ENCODE results near the gene MGMT.
A peak's percentile ranks its signal among the peaks of the same experiment; 100 is the strongest.

MGMT gene

DNA sequence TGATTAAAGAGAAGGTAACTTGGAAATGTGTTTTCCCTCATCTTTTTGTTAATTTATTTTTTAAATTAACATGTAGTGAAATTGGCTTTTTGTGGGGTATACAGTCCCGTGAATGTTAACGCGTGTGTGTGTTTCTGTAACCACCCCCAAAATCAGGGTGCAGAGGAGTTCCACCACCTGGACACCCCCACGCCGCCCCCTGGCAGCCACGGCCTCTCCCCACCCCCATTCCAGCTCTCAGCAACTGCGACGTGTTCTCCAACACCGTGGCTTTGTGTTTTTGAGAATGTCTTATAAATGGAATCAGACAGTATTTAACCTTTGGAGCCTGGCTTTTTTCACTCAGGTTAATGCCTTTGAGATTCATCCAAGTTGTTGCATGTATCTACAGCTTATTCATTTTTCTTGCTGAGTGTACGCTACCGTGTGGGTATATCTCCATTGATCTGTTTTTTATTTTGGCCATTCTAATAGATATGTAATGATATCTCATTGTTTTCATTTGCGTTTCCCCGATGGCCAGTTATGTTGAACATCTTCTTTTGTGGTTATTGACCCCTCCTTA is 278.2 kb downstream of the MGMT start:
- Mint-ChIP-seq H3K27me3 (no peaks in the 10 kb centered on the region), H3K27ac (no peak overlapping the region), H3K36me3 (peaks cover 43% of the 10 kb centered on the region), H3K4me1 (peaks cover 2% of the 10 kb centered on the region), H3K9me3 (peaks cover 20% of the 10 kb centered on the region), H3K4me3 (no peak overlapping the region)
- DNase-seq (ENCODE audit: low spot score in 2 of 2) (no peak), ATAC-seq (ENCODE audit: low read depth) (no peak)

- ATAC-seq (ENCODE audit: low read depth), result no peak
- no peaks in the 10 kb centered on the region for H3K27me3 Mint-ChIP-seq
Observed at GRCh38 chr10:129754211-129755050, 287.4 kb downstream of the MGMT start.

GRCh38 chr10:129755158-129755591 is 288.1 kb downstream of the MGMT start:
- Mint-ChIP-seq H3K4me1 (peaks cover 2% of the 10 kb centered on the region), H3K4me3 (no peak overlapping the region), H3K9me3 (peaks cover 17% of the 10 kb centered on the region), H3K36me3 (peaks cover 41% of the 10 kb centered on the region), H3K27ac (no peak overlapping the region), H3K27me3 (no peaks in the 10 kb centered on the region)
- ATAC-seq (ENCODE audit: low read depth), result no peak
- peak in 1 of 2 donors; percentile 2 for DNase-seq (ENCODE audit: low spot score in 2 of 2)

More at GRCh38 chr10:129754211-129755050, 287.4 kb downstream of the MGMT start:
- Mint-ChIP-seq H3K27ac (no peak overlapping the region), H3K36me3 (peaks cover 38% of the 10 kb centered on the region), H3K4me3 (no peak overlapping the region), H3K9me3 (peaks cover 17% of the 10 kb centered on the region), H3K4me1 (peaks cover 2% of the 10 kb centered on the region)
- peak in 1 of 2 donors; percentile 3 for DNase-seq (ENCODE audit: low spot score in 2 of 2)

DNA sequence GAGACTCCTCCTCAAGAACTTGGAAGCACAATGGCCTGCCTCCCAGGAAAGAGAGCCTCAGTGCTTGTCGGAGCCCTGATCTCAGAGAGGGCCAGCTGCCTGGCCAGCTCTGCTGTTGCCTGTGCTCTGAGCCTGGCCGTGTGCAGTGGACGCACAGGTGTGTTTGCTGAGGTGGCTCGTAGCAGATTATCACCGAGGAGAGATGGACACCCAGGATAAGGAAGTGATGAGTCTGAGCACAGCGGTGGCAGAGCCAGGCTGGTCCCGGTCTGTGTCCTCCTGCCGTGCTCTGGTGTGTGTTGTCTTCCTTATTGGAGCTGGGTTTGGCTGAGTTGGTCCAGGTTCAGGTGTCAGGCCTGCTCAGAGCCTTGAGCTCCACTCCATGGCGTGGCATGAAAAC is 288.6 kb downstream of the MGMT start:
- Mint-ChIP-seq H3K4me3 (no peak overlapping the region), H3K9me3 (peaks cover 16% of the 10 kb centered on the region), H3K27ac (no peak overlapping the region), H3K4me1 (peaks cover 2% of the 10 kb centered on the region), H3K36me3 (peaks cover 45% of the 10 kb centered on the region), H3K27me3 (no peaks in the 10 kb centered on the region)
- ATAC-seq (ENCODE audit: low read depth) (no peak), DNase-seq (ENCODE audit: low spot score in 2 of 2) (peak in 1 of 2 donors; percentile 3)

DNA sequence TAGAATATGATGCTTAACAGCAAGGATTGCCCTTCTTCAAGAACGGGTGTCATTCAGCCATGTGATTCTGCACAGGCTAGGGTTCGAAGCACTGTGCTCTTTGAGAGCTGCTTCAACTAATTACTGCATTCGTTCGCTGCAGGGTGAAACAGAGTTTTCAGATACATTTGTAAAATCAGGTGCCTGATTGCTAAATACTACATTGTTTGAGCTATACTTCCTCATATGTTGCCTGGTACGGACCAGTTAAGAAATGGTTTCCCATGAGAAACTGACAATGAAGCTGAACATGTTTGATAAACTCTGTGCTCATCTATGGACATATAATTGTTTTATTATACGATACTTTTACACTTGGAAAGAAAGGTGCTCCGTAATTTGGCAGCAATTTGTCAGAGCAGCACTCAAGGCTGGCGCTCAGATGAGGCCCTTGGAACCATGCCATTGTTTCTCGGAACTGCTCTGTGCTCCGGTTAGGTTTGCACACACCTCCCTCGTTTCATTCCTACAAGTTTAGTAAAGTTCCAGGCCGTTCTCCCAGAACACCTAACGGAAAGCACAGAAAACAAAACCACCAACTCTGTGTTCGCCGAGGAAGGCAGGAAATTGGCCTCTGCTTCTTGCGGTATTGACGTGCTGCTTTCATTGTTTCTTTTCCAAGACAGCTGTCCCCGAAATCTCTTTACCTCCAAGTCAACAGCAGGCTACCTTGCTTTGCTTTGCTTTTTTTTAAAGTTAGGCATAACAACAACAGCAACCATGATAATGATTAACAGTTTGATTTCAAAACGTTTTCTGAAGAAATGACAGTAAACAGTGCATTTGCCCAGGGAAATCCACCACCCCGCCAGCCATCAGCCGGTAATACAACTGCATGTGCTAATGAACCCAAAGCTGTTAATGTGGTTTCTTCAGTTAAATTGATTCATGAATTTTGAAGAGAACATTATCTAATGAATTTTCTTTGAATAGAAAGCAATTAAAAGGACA is 290.2 kb downstream of the MGMT start:
- DNase-seq (ENCODE audit: low spot score in 2 of 2) (no peak), ATAC-seq (ENCODE audit: low read depth) (no peak)
- Mint-ChIP-seq H3K4me3 (no peak overlapping the region), H3K4me1 (peaks cover 2% of the 10 kb centered on the region), H3K9me3 (peaks cover 9% of the 10 kb centered on the region), H3K36me3 (peaks cover 48% of the 10 kb centered on the region), H3K27ac (no peak overlapping the region), H3K27me3 (no peaks in the 10 kb centered on the region)

- peaks cover 41% of the 10 kb centered on the region for H3K36me3 Mint-ChIP-seq
- no peak overlapping the region for H3K27ac Mint-ChIP-seq
- ATAC-seq (ENCODE audit: low read depth), result no peak
- no peaks in the 10 kb centered on the region for H3K27me3 Mint-ChIP-seq
- no peak for DNase-seq (ENCODE audit: low spot score in 2 of 2)
- H3K4me1 Mint-ChIP-seq, result peaks cover 2% of the 10 kb centered on the region
- no peak overlapping the region for H3K4me3 Mint-ChIP-seq
- H3K9me3 Mint-ChIP-seq, result peaks cover 2% of the 10 kb centered on the region
Observed at GRCh38 chr10:129758207-129759021, 291.4 kb downstream of the MGMT start.

DNA sequence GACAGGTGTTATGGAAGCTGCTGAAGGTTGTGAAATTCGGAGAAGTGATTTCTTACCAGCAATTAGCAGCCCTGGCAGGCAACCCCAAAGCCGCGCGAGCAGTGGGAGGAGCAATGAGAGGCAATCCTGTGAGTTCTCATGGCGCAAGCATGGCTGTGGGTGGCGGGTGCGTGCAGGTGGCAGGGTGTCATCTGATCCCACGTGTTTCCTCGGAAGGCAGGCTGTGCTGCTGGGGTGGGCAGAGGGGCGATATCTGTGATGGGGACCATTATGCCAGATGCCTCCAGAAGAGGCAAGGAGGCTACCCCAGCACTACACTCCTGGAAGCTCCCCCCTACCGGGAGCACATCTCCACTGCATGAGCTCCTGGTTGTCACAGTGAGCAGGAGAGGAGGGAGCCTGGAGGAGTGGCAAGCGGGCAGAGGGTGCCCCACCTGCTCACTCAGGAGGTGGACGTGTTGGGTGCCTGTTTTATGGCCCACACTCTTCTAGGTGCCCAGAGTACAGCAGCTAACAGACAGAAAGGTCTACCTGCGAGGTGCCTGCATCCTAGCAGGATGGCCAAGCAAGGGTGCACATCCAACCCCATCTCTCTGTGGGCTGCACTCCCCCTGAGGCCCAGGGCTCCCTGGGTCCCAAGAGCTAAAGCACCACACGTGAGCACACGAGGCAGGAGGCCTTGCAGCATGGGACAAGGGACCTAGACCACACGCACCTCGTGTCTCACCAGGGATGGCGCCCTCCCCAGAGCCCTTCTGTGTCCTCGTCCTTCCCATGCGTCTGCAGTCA is 292.4 kb downstream of the MGMT start:
- ATAC-seq (ENCODE audit: low read depth), result no peak
- Mint-ChIP-seq H3K4me1 (peaks cover 2% of the 10 kb centered on the region), H3K27ac (no peak overlapping the region), H3K36me3 (peaks cover 36% of the 10 kb centered on the region), H3K9me3 (no peaks in the 10 kb centered on the region), H3K4me3 (no peak overlapping the region), H3K27me3 (no peaks in the 10 kb centered on the region)
- peak in 1 of 2 donors; percentile 8 for DNase-seq (ENCODE audit: low spot score in 2 of 2)

GRCh38 chr10:129760003-129760315 is 292.9 kb downstream of the MGMT start:
- H3K4me1 Mint-ChIP-seq, result peaks cover 2% of the 10 kb centered on the region
- H3K27ac Mint-ChIP-seq, result no peak overlapping the region
- ATAC-seq (ENCODE audit: low read depth) (no peak), DNase-seq (ENCODE audit: low spot score in 2 of 2) (peak in 1 of 2 donors; percentile 5)
- no peaks in the 10 kb centered on the region for H3K27me3 Mint-ChIP-seq
- H3K4me3 Mint-ChIP-seq, result no peak overlapping the region
- peaks cover 37% of the 10 kb centered on the region for H3K36me3 Mint-ChIP-seq
- no peaks in the 10 kb centered on the region for H3K9me3 Mint-ChIP-seq

- ATAC-seq (ENCODE audit: low read depth), result no peak
- no peak overlapping the region for H3K27ac Mint-ChIP-seq
- no peak for DNase-seq (ENCODE audit: low spot score in 2 of 2)
- no peaks in the 10 kb centered on the region for H3K9me3 Mint-ChIP-seq
- H3K4me1 Mint-ChIP-seq, result peaks cover 2% of the 10 kb centered on the region
- no peak overlapping the region for H3K4me3 Mint-ChIP-seq
- no peaks in the 10 kb centered on the region for H3K27me3 Mint-ChIP-seq
- peaks cover 34% of the 10 kb centered on the region for H3K36me3 Mint-ChIP-seq
Observed at GRCh38 chr10:129760416-129760815, 293.4 kb downstream of the MGMT start.

DNA sequence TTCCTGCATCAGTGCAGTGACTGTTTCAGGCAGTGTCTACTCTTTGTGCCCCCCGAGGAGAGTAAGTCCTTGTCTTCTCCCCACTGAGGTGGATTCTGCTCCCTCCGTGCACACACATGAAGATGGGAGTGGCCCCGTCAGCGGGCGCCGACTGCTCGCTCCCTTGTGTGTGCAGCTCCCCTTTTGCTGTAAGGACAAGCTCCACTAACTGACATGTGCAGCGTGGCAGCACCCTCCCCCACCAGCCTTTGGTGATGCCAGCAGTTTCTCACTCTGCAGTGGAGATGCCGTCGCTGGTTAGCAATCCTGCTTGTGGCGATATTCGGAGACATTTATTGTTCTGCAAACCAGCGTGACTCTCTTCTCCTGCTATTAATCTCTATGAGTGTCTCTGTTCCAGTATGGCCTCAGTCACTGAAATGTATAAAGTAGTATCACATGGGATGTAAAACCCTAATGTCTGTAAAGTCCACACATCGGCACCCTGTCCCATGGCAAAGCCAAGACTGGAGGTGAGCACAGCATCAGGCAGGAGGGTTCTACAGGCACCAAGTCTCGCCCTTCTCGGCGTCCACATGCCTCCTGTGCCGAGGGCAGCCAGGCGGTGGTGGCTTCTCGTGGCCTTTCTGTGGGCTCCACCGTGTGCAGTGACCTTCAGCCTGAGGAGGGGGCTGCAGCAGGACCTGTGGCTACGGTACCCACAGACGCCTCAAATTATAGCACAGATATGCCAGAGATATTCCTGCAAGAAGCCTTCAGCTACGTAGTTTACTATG is 294.3 kb downstream of the MGMT start:
- Mint-ChIP-seq H3K27ac (no peak overlapping the region), H3K9me3 (no peaks in the 10 kb centered on the region), H3K4me3 (no peak overlapping the region), H3K36me3 (peaks cover 31% of the 10 kb centered on the region), H3K4me1 (no peaks in the 10 kb centered on the region), H3K27me3 (no peaks in the 10 kb centered on the region)
- DNase-seq (ENCODE audit: low spot score in 2 of 2) (no peak), ATAC-seq (ENCODE audit: low read depth) (no peak)

DNA sequence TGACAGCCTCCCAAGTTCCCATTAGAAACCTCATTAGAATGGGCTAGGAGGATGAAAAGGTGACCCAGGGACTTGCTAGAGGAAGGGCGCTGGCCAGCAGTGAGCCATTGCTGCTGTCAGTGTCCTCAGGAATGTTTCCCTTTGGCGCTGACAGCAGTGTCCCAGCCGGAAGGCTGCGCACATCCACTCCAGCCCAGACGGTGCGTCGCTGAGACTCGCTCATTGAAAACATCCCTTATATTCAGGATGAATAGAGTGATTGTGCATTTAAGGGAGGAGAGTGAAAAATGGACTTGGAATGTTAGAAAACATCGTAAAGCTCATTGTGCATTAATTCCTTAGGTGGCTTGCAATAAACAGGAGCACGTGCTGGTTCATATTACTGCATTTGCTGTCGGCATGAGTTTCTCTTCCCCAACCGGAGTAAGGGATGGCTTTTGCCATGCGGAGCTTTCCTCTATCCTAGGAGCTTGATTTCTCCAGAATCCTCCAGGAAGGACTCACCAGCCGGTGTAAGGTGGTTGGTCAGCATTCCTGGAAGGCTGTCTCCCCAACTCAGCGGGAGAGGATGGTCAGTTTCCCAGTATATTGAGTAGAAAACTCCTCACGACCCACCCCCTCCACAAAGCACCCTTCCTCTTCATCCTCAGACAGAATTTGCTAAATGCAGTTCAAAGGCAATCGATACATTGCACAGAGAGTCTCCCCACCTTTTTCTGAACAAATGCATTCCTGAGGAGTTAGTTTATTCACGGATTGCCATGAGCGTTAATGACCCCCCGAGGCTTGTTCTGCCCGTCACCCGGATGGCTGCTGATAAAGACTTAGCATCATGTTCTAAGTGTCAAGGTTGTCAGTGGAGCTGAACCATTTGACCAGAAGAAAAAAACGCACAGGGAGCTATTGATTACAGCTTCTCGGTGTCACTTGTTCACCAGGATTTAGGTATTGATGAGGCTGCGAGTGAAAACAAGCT is 295.2 kb downstream of the MGMT start:
- Mint-ChIP-seq H3K4me1 (no peaks in the 10 kb centered on the region), H3K27me3 (no peaks in the 10 kb centered on the region), H3K36me3 (peaks cover 34% of the 10 kb centered on the region), H3K9me3 (no peaks in the 10 kb centered on the region), H3K4me3 (no peak overlapping the region), H3K27ac (no peak overlapping the region)
- DNase-seq (ENCODE audit: low spot score in 2 of 2) (no peak), ATAC-seq (ENCODE audit: low read depth) (no peak)
